ENCODE data around the gene ERCC4. TPM values are rescaled to one million over a fixed set of nuclear protein-coding genes. Genes with fewer than 3 reads are reported as not detected.
"Not testable (repeated sequence)": the region's sequence is repeated elsewhere in the genome, so short reads cannot be mapped to it uniquely, and the experiment has no call there.

ERCC4 gene
- 10 to 100 TPM in 5 of 10 donors, 1 to 10 TPM in 5; 6.9 to 17.0 (median 10.3) TPM for polyA plus RNA-seq (ENCODE audit: insufficient read length in 10 of 10)
- long read RNA-seq, donor 1, partial matches to known transcripts = 0 of 1 reads
- long read RNA-seq, donor 1, other reads (novel, unspliced or antisense) = 0 of 1 reads
- long read RNA-seq, donor 2, partial matches to known transcripts = 0 of 2 reads
- long read RNA-seq, donor 2, other reads (novel, unspliced or antisense) = 0 of 2 reads
- long read RNA-seq, donor 3 = 0 reads
- long read RNA-seq, donor 4, full-length matches to known transcripts = 1 of 1 reads
- long read RNA-seq, donor 4, partial matches to known transcripts = 0 of 1 reads
- long read RNA-seq, donor 4, other reads (novel, unspliced or antisense) = 0 of 1 reads
- long read RNA-seq, donor 5, partial matches to known transcripts = 0 of 2 reads
- long read RNA-seq, donor 5, other reads (novel, unspliced or antisense) = 0 of 2 reads
- long read RNA-seq, donor 6, full-length matches to known transcripts = 4 of 4 reads
- long read RNA-seq, donor 6, partial matches to known transcripts = 0 of 4 reads
- long read RNA-seq, donor 6, other reads (novel, unspliced or antisense) = 0 of 4 reads
- long read RNA-seq, donor 7, partial matches to known transcripts = 0 of 1 reads
- long read RNA-seq, donor 7, other reads (novel, unspliced or antisense) = 0 of 1 reads
- long read RNA-seq, donor 8, partial matches to known transcripts = 0 of 3 reads
- long read RNA-seq, donor 8, other reads (novel, unspliced or antisense) = 0 of 3 reads
- long read RNA-seq, donor 9 = 0 reads

DNA sequence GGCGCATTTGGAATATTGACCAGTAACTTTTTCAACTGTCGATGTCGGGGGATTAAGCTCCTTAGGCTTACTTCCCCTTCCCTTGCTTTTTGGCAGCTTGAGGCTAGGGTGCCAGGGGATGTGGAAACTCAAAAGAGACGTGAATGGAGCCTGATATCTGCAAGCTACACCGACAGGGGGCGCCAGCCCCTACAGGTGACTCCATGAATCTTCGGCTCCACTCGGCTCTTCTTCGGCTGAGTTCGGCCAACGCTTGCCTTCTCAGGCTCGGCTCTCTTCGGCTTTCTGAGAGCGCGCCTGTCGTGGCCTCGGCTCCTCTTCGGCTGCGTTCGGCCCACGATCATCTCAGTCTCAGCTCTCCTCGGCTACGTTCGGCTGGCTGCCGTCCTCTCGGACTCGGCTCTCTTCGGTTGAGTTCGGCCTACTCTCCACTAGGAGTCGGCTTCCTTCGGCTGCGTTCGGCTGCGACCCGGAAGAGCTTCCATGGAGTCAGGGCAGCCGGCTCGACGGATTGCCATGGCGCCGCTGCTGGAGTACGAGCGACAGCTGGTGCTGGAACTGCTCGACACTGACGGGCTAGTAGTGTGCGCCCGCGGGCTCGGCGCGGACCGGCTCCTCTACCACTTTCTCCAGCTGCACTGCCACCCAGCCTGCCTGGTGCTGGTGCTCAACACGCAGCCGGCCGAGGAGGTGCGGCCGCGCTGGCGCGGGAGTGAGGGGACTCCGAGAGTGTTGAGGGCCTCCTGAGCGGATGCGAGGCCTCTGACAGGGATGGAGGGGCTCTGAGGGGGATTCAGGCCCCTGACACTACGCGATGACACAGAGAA, at the start of gene ERCC4:
Gene ERCC4, plus strand, starts transcription at position 472 of the 827 bp plus-strand sequence. Its CDS starts 12 bp downstream, at position 484.
- DNase-seq = peak; percentile 99 to 100 (median 99)

DNA sequence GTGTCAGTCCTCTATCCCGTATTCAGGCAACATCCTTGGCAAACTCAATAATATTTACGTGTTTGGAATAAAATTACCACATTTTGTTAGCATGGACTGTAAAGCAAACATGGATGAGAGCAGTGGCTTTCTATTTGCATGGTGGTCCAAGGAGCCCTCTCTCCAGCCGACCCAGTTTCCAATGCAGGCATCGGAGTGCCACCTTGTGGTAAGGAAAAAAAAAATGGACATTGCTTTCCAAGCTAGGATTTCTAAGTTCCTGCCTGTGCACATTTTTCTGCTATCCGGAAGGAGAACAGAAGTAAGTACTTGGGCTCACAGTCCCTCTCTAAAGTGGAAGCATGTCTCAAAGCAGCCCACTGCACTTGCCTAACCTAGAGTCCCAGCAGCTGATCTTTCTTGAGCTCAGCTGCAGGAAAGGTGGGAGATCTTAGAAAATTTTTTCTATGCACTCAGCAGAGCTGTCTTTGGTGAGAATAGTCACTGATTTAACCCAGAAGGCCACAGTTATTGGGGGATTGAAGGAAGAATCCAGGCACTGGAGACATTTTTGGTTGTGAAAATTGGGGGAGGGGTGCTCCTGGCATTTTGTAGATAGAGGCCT, 46.0 kb upstream of the ERCC4 start:
- peak; percentile 5 to 27 (median 21) for DNase-seq

DNA sequence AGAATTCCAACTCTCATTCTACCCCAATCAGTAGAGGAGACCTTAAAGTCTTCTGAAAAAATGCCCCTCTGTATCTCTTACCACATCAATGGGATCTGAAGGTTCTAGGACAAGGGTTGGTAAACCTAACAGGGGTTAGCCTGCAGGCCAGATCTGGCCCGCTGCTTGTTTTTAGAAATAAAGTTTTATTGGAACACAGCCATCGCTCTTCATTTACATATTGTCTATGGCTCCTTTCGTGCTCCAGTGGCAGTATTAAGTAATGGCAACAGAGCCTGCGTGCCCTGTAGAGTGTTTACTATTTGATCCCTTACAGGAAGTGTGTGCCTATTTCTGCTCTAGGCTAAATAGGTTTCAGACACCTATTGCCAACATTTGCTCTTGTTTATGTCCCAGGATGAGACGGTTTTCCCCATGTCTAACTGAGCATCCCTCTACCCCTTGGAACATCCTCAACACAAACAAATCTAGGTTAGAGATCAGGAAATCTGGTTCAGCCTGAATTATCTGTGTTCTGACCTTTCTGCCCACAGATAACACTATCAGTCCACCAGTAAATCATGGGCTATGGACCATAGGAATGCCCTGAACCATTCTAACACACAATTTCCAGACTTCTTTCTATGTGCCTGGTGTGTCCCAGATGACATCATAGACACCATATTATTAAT, 44.2 kb upstream of the ERCC4 start:
- DNase-seq = no peak

DNA sequence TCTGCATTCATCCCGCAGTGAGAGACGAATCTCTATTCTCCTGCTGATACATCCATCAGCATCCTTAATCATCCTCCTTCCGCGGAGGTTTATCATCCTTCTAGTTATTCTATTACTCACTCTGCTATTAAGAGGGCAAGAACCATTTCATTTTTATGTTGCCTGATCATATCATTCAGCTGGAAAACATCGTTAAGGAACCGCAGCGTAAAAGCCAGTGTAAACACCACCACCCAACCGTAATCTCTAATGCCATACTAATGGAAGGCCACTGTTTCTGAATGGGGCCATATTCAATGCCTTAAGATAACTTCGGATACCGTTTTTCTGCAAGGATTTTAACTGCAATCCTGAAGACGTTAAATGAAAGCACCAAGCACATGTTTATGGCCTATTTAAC, 36.7 kb upstream of the ERCC4 start:
- DNase-seq = no peak

DNA sequence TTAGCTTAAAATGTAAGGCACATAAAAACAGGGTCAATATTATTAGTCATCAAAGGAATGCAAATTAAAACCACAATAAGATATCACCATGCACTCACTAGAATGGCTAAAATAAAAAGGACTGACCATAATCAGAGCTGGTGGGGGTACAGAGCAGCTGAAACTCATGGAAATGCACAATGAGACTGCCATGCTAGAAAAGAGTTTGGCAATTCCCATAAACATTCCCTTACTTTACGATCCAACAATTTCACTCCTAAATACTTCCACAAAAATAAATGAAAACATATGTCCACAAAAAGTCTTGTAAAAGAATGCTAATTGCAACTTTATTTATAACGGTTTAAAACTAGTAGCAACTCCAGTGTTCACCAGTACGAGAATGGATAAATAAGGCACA, 36.1 kb upstream of the ERCC4 start:
- no peak for DNase-seq

DNA sequence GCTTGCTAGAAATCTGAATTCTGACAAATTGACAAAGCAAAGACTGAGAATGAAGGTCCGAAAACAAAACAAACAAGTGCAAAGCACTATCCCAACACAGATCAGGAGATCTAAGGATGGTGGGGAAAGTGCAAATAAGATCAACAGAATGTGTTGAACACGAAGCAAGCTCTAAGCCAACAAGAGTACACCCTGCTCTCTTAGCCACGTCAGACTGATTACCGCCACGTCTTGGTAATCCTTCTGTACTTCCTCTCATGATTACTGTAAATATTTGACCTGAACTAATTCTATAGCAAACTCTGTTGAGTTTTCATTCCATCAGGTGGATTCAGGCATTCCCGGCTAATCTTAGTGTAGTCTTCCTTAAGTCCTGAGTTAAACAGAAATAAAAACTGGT, 34.3 kb upstream of the ERCC4 start:
- no peak for DNase-seq

DNA sequence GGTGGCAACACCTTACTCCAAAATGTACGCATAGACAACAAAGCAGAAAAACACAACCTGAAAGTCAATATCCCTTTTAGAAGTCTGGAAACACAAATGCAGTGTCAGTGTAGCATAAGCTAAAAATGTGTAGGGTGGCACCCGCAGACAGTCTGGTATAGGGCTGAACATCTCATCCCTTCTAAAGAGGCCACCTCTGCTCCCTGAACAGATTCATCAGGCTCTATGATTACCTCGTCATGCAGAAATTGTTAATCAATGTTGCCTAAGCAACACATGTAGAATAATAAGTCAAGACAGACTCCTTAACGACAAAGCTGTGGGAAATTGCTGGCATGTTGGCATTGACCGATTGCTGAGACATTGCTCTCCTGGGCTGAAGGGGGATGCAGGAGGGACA, 33.3 kb upstream of the ERCC4 start:
- DNase-seq = no peak

DNA sequence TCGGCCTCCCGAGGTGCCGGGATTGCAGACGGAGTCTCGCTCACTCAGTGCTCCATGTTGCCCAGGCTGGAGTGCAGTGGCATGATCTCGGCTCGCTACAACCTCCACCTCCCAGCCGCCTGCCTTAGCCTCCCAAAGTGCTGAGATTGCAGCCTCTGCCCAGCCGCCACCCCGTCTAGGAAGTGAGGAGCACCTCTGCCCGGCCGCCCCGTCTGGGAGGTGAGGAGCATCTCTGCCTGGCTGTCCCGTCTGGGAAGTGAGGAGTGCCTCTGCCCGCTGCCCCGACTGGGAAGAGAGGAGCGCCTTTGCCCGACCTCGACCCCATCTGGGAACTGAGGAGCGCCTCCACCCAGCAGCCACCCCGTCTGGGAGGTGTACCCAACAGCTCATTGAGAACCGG, 30.6 kb upstream of the ERCC4 start:
- DNase-seq = not testable (repeated sequence)

DNA sequence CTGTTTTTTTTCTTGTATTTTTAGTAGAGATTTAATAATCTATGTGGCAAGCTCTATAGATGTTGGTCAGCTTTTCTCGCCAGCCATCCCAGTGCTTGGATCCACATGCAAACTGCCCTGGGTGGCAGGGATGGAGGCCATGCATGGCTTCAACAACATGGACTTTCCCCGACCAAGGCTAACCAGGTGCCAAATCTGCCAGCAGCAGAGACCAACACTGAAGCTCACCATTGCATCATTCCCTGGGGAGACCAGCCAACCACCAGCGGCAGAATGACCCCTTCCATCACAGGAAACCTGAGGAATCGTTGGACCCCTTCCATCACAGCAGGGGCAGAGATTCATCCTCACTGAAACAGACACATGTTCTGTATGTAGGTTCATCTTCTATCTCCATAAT, 27.7 kb upstream of the ERCC4 start:
- no peak for DNase-seq

DNA sequence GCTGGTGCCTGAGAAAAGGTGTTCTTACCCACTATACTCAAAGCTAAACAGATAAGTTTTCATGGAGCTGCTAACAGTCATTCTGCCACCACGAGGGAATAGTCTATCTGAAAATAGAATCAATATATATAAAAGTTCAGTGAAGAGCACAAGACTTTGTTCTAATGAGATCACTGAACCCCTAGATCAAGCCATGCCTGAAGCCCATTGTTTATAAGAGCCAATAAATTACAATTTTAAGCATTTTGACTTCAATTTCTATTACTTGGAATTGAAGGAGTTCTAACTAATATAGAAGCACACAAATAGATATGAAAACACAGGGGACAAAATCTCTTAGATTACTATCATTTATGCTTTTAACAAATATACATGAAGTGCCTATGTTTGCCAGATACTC, 24.4 kb upstream of the ERCC4 start:
- no peak for DNase-seq

DNA sequence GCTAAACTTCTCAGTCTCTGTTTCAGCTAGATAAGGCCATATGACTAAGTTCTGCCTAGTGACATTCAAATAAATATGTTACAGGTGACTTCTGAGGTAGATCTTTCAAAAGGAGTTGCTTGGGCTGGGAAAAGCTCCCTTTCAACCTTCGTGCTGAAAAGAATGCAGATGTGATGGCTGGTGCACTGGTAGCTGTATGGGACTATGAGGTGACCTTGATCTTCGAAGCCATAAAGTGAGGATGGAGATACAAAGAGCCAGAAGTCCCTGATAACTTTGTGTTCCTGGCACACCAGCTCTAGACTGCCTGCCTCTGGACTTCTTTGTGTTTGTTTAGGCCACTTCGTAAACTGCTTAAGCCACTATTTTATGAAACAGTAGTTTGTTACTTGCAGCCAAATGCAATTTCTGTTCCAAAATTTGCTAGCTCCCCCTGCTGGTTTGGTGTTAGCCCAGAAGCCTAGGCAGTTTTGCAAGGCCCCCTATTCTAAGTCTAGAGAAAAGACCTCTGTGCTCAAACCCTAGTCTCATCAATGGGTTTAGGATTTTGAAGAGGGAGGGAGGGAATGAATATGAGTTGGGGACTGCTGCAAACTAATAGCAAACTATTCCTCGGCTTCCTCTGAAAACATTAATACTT, 23.3 kb upstream of the ERCC4 start:
- no peak for DNase-seq

DNA sequence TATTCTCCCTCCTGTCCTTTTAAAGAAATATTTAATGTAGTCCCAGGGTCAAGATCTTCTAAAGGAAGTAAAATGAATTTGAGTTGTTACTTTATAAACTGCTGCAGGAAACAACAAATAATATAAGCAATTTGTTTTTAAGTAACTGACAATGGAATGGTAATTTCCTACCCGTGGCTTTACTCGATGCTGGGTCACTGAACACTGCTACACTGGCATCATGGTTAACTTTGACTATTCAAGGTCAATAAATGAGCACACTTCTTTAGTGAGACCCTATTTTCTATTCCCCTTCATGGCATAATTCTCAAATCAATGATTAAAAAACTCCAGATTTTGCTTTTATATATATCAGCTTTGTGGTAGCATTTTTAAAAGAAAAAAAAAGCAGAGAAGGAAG, 22.1 kb upstream of the ERCC4 start:
- DNase-seq = no peak

DNA sequence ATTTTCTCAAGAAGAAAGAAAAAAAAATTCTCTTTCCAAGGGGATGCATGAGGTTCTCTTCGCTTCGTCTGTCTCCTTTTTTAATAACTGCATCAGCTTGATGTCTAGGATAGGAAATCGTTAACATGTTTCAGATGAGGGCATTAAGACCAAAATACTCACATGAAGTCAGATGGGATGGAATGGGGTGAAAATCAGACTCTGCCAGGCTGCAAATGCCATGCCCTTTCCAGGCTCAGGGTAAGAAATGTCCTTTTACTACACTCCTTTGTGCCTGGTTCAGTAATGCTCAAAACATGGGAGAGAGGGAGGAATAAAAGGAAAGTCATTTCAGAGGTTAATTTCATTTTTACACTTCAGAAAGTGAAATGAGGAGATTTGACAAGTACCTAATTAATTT, 21.7 kb upstream of the ERCC4 start:
- DNase-seq = no peak

DNA sequence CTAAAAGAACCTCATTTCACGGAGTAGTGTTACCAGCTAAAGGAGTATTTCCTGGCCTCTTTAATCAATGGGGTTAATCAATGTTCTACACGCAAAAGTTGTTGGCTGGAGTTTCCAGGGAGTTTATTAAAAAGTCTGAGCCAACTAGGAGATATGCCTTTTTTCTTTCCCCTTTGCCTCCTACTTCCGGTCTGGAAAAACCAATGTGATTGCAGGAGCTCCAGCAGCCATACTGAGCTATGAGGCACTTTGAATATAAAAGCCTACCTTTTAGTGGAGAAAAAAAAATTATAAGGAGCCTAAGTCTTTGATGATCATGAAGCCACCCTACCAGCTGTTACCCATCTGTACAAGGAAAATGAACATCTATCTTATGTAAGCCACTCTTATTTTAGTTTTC, 17.9 kb upstream of the ERCC4 start:
- DNase-seq = no peak

DNA sequence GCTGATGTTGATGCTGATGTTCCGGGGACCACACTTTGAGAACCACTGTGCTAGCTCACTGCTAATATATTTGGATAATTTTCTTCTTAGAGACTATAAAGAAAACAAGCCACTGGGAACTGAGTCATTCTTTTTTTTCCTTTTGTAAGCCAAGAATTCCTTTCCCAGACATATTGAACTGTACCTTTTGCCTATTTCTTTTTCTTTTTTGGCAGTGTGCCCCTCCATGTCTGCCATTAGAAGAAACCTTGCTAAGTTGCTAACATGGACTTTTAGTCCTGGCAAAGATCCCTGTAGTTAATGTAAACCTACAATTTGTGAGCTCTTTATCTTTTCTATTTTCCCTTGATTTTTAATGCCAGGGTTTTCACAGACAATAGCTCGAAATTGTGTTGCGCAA, 17.3 kb upstream of the ERCC4 start:
- DNase-seq = peak in 2 of 3 donors; percentile 15 to 48

DNA sequence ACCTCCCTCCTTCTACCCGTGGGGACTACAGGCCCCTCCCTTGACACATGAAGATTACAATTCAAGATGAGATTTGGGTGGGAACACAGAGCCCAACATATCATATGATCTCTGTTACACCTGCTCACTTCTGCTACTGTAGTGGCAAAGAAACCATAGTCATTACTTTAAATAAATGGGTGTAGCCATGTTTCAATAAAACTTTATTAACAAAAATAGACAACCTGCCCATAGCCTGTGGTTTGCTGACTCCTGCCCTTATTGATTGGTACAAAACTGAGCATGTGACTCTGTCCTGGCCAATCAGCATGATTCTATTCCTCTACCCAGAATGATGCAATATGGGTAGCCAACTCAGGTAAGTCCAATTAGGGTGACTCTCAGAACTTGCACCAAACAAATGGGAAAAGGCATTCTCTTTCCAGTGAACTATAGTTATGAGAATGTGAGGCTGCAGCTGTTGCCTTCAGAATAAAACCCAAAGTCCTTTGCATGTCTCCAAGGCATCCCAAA, 15.7 kb upstream of the ERCC4 start:
- no peak for DNase-seq

DNA sequence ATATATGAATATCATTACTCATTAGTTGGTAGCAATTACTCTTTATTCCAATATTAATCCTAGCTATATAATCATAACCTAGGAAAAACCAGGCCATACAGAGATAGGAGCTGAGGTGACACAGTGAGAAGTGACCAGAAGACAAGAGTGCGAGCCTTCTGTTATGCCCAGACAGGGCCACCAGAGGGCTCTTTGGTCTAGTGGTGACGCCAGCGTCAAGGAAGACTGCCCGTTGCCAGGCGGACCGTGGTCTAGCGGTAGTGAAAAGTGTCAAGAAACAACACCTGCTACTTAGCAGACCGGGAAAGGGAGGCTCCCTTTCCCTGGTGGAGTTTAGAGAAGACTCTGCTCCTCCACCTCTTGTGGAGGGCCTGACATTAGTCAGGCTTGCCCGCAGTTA, 15.1 kb upstream of the ERCC4 start:
- DNase-seq = not testable (repeated sequence)

DNA sequence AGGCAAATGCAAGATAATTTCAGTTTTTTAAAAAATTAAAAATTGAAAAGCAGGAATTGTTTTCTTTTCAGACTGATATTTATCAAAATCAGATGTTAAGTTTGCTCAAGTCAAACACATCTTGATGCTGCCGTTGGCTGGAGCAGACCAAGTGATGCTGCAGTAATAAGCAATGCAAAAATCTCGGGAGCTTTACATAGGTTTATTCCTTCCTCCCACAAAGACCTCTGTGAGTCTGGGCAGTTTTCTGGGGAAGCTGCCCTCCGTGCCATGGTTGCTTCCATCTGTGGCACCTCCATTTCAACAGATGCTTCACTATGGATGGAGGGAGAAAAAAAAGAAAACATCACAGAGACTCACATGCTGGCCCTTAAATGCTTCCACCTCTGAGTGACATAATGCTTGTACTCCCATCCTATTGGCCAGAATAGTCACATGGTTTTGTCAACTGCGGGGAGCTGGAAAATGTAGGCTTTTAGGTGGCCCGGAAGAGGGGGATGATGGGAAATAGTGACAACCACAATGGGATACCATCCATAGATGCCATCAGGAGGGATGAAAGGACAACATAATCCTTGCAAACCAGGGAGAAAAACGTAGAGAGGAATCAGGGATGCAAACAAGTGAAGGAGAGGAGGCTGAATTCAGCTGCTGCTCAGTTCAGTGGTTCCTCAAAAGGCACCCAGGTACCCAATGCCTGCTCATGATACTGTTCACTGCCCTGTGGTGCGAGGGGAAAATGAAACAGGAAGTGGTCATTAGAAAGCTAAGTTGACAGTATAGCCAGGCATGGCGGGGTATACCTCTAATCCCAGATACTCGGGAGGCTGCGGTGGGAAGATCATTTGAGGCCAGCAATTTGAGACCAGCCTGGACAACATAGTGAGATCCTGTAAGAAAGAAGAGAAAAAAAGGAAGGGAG, 13.5 kb upstream of the ERCC4 start:
- DNase-seq = no peak

DNA sequence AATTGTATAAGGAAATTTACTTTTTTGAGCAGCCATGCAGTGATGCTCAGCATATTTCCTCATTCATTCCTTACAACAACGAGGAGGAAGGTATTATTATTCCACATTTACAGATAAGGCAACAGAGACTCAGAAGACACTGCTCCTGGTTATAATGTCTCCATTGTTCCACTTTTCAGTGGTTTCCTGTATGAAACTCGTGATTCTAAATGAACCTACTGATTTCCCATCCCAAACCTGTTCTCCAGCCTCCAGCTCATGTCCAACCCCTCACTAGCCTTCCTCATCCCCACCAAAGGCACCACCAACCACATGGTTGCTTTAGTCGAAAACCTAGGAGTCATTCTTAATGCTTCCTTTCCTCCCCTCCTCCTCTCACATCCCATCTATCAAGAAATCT, 12.5 kb upstream of the ERCC4 start:
- DNase-seq = no peak
